Measurements from ENCODE around the gene RTEL1. TPM values are rescaled to one million over a fixed set of nuclear protein-coding genes. Genes with fewer than 3 reads are reported as not detected.

Gene RTEL1
- total RNA-seq, 1 experiment from 2014 or later = 26.1 TPM

- peak overlapping the region; percentile 88 for H3K27ac ChIP-seq (ENCODE audit: low read length)
- no peak overlapping the region for H3K4me3 ChIP-seq (ENCODE audit: low read depth in 2 of 2, low read length in 2 of 2)
- POLR2A ChIA-PET = no interaction called here
- BruUV-seq (replicated peaks) = no TSS peak
- no peak for TF ChIP-seq POLR2AphosphoS5 (IDR thresholded peaks at IDR 0.05; ENCODE audit: low read depth, low read length)
- no peak for TF ChIP-seq CTCF (IDR thresholded peaks at IDR 0.05)
- no peak for TF ChIP-seq TCF7L2 (IDR thresholded peaks at IDR 0.05; ENCODE audit: low read depth, low read length)
- no peak for TF ChIP-seq REST (IDR thresholded peaks at IDR 0.05; ENCODE audit: insufficient read depth in 1 of 2, low read depth in 2 of 2, low read length in 1 of 2)
- TF ChIP-seq SIN3A (IDR thresholded peaks at IDR 0.05; ENCODE audit: borderline replicate concordance, insufficient read depth, low read depth, low read length) = no peak
- DNase-seq (ENCODE audit: low read depth, low spot score) (no peak), ATAC-seq (no peak)
- H3K9me3 ChIP-seq (ENCODE audit: control insufficient read depth, insufficient read depth, low read depth, low read length) = no peaks in the 10 kb centered on the region
- in situ Hi-C loops (cut with HindIII; ENCODE audit: low pct_unique_long_range_greater_than_20kb, low sequenced_read_pairs) = no loop called here
- H3K4me1 ChIP-seq (ENCODE audit: control insufficient read depth, insufficient read depth, low read length) = peaks cover 23% of the 10 kb centered on the region
- CTCF ChIA-PET = no interaction called here
- intact Hi-C loops (cut with micrococcal nuclease; ENCODE audit: unreplicated experiment) = no loop called here
- H3K36me3 ChIP-seq (ENCODE audit: control insufficient read depth, insufficient read depth, low read length) = no peaks in the 10 kb centered on the region; the same call in 1 of the 2 replicates
- no peaks in the 10 kb centered on the region for H3K27me3 ChIP-seq (ENCODE audit: control insufficient read depth, insufficient read depth, low read length)
Measured at GRCh38 chr20:63680427-63680826, 22.3 kb downstream of the RTEL1 start.

- TF ChIP-seq POLR2AphosphoS5 (IDR thresholded peaks at IDR 0.05; ENCODE audit: low read depth, low read length) = no peak
- no peak overlapping the region for H3K4me3 ChIP-seq (ENCODE audit: low read depth in 2 of 2, low read length in 2 of 2)
- H3K36me3 ChIP-seq (ENCODE audit: control insufficient read depth, insufficient read depth, low read length) = no peaks in the 10 kb centered on the region; the same call in 1 of the 2 replicates
- H3K4me1 ChIP-seq (ENCODE audit: control insufficient read depth, insufficient read depth, low read length) = peaks cover 23% of the 10 kb centered on the region
- H3K27ac ChIP-seq (ENCODE audit: low read length) = peak overlapping the region; percentile 88
- no peaks in the 10 kb centered on the region for H3K9me3 ChIP-seq (ENCODE audit: control insufficient read depth, insufficient read depth, low read depth, low read length)
- no peaks in the 10 kb centered on the region for H3K27me3 ChIP-seq (ENCODE audit: control insufficient read depth, insufficient read depth, low read length)
- POLR2A ChIA-PET = no interaction called here
- CTCF ChIA-PET = interaction anchor here (0.6 kb wide), 1 partner anchor 39 kb away, joined by 3 read pairs; no protein-coding TSS in a partner anchor
- intact Hi-C loops (cut with micrococcal nuclease; ENCODE audit: unreplicated experiment) = no loop called here
- in situ Hi-C loops (cut with HindIII; ENCODE audit: low pct_unique_long_range_greater_than_20kb, low sequenced_read_pairs) = no loop called here
- DNase-seq (ENCODE audit: low read depth, low spot score) = no peak
- no TSS peak for BruUV-seq (replicated peaks)
- no peak for ATAC-seq
Measured at GRCh38 chr20:63680857-63681608, 22.9 kb downstream of the RTEL1 start.

GRCh38 chr20:63681609-63682142, 23.6 kb downstream of the RTEL1 start:
- Histone ChIP-seq H3K9me3 (ENCODE audit: control insufficient read depth, insufficient read depth, low read depth, low read length) (no peaks in the 10 kb centered on the region), H3K27me3 (ENCODE audit: control insufficient read depth, insufficient read depth, low read length) (no peaks in the 10 kb centered on the region), H3K4me1 (ENCODE audit: control insufficient read depth, insufficient read depth, low read length) (peaks cover 27% of the 10 kb centered on the region), H3K4me3 (ENCODE audit: low read depth in 2 of 2, low read length in 2 of 2) (no peak overlapping the region), H3K36me3 (ENCODE audit: control insufficient read depth, insufficient read depth, low read length) (no peaks in the 10 kb centered on the region; the same call in 1 of the 2 replicates), H3K27ac (ENCODE audit: low read length) (peak overlapping the region; percentile 88)
- no TSS peak for BruUV-seq (replicated peaks)
- intact Hi-C loops (cut with micrococcal nuclease; ENCODE audit: unreplicated experiment) (no loop called here), in situ Hi-C loops (cut with HindIII; ENCODE audit: low pct_unique_long_range_greater_than_20kb, low sequenced_read_pairs) (no loop called here)
- no peak for TF ChIP-seq POLR2AphosphoS5 (IDR thresholded peaks at IDR 0.05; ENCODE audit: low read depth, low read length)
- no peak for TF ChIP-seq TCF7L2 (IDR thresholded peaks at IDR 0.05; ENCODE audit: low read depth, low read length)
- no peak for TF ChIP-seq REST (IDR thresholded peaks at IDR 0.05; ENCODE audit: insufficient read depth in 1 of 2, low read depth in 2 of 2, low read length in 1 of 2)
- no peak for TF ChIP-seq CTCF (IDR thresholded peaks at IDR 0.05)
- no peak for TF ChIP-seq SIN3A (IDR thresholded peaks at IDR 0.05; ENCODE audit: borderline replicate concordance, insufficient read depth, low read depth, low read length)
- ATAC-seq = peak; percentile 6
- DNase-seq (ENCODE audit: low read depth, low spot score) = no peak
- ChIA-PET CTCF (interaction anchor here (0.6 kb wide), 1 partner anchor 39 kb away, joined by 3 read pairs; no protein-coding TSS in a partner anchor), POLR2A (no interaction called here)

Data from Panc1 (cell line).